ENCODE measurements around the gene ACBD6.

Gene ACBD6

GRCh38 chr1:180301135-180301742 lies 201.1 kb downstream of the ACBD6 start:
- intact Hi-C loops (cut with DNase I; ENCODE audit: low total_unique reads): no loop called here
- Histone ChIP-seq H3K27me3 (no peaks in the 10 kb centered on the region), H3K36me3 (no peaks in the 10 kb centered on the region), H3K4me3 (no peak overlapping the region), H3K9me3 (peaks cover 0 to 4% (median 0%) of the 10 kb centered on the region in 3 donors), H3K27ac (no peak overlapping the region), H3K4me1 (no peaks in the 10 kb centered on the region)
- TF ChIP-seq, protein P1, sequence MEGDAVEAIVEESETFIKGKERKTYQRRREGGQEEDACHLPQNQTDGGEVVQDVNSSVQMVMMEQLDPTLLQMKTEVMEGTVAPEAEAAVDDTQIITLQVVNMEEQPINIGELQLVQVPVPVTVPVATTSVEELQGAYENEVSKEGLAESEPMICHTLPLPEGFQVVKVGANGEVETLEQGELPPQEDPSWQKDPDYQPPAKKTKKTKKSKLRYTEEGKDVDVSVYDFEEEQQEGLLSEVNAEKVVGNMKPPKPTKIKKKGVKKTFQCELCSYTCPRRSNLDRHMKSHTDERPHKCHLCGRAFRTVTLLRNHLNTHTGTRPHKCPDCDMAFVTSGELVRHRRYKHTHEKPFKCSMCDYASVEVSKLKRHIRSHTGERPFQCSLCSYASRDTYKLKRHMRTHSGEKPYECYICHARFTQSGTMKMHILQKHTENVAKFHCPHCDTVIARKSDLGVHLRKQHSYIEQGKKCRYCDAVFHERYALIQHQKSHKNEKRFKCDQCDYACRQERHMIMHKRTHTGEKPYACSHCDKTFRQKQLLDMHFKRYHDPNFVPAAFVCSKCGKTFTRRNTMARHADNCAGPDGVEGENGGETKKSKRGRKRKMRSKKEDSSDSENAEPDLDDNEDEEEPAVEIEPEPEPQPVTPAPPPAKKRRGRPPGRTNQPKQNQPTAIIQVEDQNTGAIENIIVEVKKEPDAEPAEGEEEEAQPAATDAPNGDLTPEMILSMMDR (IDR thresholded peaks at IDR 0.05): no peak
- no peak for DNase-seq

DNA sequence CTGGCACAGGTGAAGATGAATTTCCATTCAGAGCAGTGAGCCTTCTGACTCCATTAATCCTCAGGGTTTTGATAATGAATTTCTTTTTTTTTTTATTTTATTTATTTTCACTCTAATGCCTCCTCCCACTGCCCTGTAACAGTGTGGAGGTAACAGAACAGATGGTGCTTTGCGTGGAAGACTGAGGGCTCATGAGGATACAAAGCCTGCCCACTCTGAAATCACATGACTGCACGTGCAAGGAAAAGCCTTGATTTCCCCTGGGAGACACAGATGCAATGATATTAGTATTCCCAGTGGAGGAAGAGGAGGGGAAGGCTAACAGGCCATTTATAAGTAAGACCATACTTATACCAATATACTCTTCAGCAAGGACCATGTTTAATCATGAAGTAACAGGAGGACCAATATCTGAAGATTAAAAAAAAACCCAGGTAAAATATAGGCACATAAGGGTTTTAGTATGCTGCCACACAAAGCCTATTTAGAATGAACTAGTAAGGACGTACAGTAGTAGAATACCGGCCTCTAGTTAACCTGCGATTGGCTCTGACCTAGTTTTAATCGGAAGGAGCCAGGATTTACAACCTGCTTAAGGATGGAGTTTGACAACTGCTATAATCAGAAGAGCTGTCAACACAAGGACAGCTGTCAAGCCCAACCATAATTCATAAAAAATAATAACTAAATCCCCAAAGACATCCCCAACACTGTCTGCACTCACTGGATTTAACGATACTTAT lies 202.7 kb downstream of the ACBD6 start:
- H3K4me1 ChIP-seq: no peaks in the 10 kb centered on the region
- TF ChIP-seq, protein P1 (IDR thresholded peaks at IDR 0.05): no peak
- intact Hi-C loops (cut with DNase I; ENCODE audit: low total_unique reads): no loop called here
- no peaks in the 10 kb centered on the region for H3K27me3 ChIP-seq
- H3K9me3 ChIP-seq: no peaks in the 10 kb centered on the region
- H3K36me3 ChIP-seq: no peaks in the 10 kb centered on the region
- DNase-seq: no peak
- H3K27ac ChIP-seq: no peak overlapping the region
- H3K4me3 ChIP-seq: no peak overlapping the region

- TF ChIP-seq, protein P1 (IDR thresholded peaks at IDR 0.05): no peak
- Histone ChIP-seq H3K27ac (no peak overlapping the region), H3K4me3 (no peak overlapping the region), H3K36me3 (no peaks in the 10 kb centered on the region), H3K27me3 (no peaks in the 10 kb centered on the region), H3K9me3 (no peaks in the 10 kb centered on the region), H3K4me1 (no peaks in the 10 kb centered on the region)
- DNase-seq: no peak
- intact Hi-C loops (cut with DNase I; ENCODE audit: low total_unique reads): no loop called here
These were observed 206.4 kb downstream of the ACBD6 start for GRCh38 chr1:180295999-180296398.

DNA sequence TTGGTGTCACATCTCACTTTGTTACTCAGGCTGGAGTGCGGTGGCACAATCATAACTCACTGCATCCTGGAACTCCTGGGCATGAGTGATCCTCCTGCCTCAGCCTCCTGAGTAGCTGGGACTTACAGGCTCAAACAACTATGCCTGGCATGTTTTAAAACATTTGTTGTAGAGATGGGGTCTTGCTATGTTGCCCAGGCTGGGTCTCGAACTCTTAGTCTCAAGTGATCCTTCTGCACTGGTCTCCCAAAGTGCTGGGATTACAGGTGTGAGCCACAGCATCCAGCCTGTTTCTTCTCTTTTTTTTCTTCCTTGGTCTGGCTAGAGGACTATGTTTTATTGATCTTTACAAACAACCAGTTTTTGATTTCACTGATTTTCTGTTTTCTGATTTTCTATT lies 207.7 kb downstream of the ACBD6 start:
- Histone ChIP-seq H3K27ac (no peak overlapping the region), H3K4me3 (no peak overlapping the region), H3K4me1 (no peaks in the 10 kb centered on the region), H3K36me3 (no peaks in the 10 kb centered on the region), H3K9me3 (no peaks in the 10 kb centered on the region), H3K27me3 (no peaks in the 10 kb centered on the region)
- intact Hi-C loops (cut with DNase I; ENCODE audit: low total_unique reads): no loop called here
- TF ChIP-seq, protein P1 (IDR thresholded peaks at IDR 0.05): no peak
- DNase-seq: no peak

DNA sequence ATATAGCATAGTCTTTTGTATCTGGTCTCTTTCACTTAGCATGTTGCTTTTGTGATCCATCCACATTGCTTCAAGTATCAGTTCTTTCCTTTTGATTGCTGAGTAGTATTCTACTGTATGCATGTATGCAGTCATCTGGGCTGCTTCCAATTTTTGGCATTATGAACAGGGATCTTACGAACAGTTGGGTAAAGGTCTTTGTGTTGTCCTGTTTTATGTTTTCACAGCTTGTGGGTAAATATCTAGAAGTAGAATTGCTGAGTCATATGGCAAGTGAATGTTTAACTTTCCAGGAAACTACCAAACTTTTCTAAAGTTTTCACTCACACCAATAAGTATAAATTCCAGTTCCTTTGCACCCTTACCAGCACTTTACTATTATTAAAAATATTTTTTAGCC lies 211.4 kb downstream of the ACBD6 start:
- no peak for DNase-seq
- Histone ChIP-seq H3K36me3 (peaks cover 0 to 12% (median 11%) of the 10 kb centered on the region in 3 donors), H3K4me3 (no peak overlapping the region), H3K4me1 (no peaks in the 10 kb centered on the region), H3K27ac (no peak overlapping the region), H3K9me3 (no peaks in the 10 kb centered on the region), H3K27me3 (no peaks in the 10 kb centered on the region)
- TF ChIP-seq, protein P1 (IDR thresholded peaks at IDR 0.05): no peak
- intact Hi-C loops (cut with DNase I; ENCODE audit: low total_unique reads): no loop called here
